ENCODE measurements around the gene STYXL2.
A peak's percentile ranks its signal among the peaks of the same experiment; 100 is the strongest.

STYXL2 gene

GRCh38 chr1:167132301-167133010 lies 38.6 kb downstream of the STYXL2 start:
- no peak for DNase-seq (ENCODE audit: low read depth)
- no peak for TF ChIP-seq CTCF (conservative IDR thresholded peaks at IDR 0.05; ENCODE audit: control insufficient read depth, insufficient read depth, low read depth, low read length)
- H3K4me3 ChIP-seq (ENCODE audit: control insufficient read depth, low read depth, low read length): no peak overlapping the region

GRCh38 chr1:167135281-167135840 lies 41.5 kb downstream of the STYXL2 start:
- no peak overlapping the region for H3K4me3 ChIP-seq (ENCODE audit: control insufficient read depth, low read depth, low read length)
- no peak for TF ChIP-seq CTCF (conservative IDR thresholded peaks at IDR 0.05; ENCODE audit: control insufficient read depth, insufficient read depth, low read depth, low read length)
- DNase-seq (ENCODE audit: low read depth): no peak

- H3K4me3 ChIP-seq (ENCODE audit: control insufficient read depth, low read depth, low read length): no peak overlapping the region
- no peak for TF ChIP-seq CTCF (conservative IDR thresholded peaks at IDR 0.05; ENCODE audit: control insufficient read depth, insufficient read depth, low read depth, low read length)
- DNase-seq (ENCODE audit: low read depth): peak; percentile 83
Measured at GRCh38 chr1:167136191-167136614, 42.3 kb downstream of the STYXL2 start.

GRCh38 chr1:167136806-167137205 lies 42.9 kb downstream of the STYXL2 start:
- no peak for DNase-seq (ENCODE audit: low read depth)

GRCh38 chr1:167137332-167137781 lies 43.5 kb downstream of the STYXL2 start:
- no peak for TF ChIP-seq CTCF (conservative IDR thresholded peaks at IDR 0.05; ENCODE audit: control insufficient read depth, insufficient read depth, low read depth, low read length)
- H3K4me3 ChIP-seq (ENCODE audit: control insufficient read depth, low read depth, low read length): no peak overlapping the region
- DNase-seq (ENCODE audit: low read depth): no peak

More at GRCh38 chr1:167136806-167137205, 42.9 kb downstream of the STYXL2 start:
- no peak for TF ChIP-seq CTCF (conservative IDR thresholded peaks at IDR 0.05; ENCODE audit: control insufficient read depth, insufficient read depth, low read depth, low read length)
- no peak overlapping the region for H3K4me3 ChIP-seq (ENCODE audit: control insufficient read depth, low read depth, low read length)

GRCh38 chr1:167137793-167138510 lies 44.1 kb downstream of the STYXL2 start:
- no peak for TF ChIP-seq CTCF (conservative IDR thresholded peaks at IDR 0.05; ENCODE audit: control insufficient read depth, insufficient read depth, low read depth, low read length)
- no peak for DNase-seq (ENCODE audit: low read depth)
- no peak overlapping the region for H3K4me3 ChIP-seq (ENCODE audit: control insufficient read depth, low read depth, low read length)
